ENCODE results near the gene TBC1D24. TPM values are rescaled to one million over a fixed set of nuclear protein-coding genes. Genes with fewer than 3 reads are reported as not detected.

TBC1D24 gene
- total RNA-seq, 1 experiment from 2014 or later, result 24.6 TPM

GRCh38 chr16:2526135-2526534 is 51.2 kb downstream of the TBC1D24 start:
- H4K20me1 ChIP-seq (ENCODE audit: insufficient read depth), result no peaks in the 10 kb centered on the region
- no peaks in the 10 kb centered on the region for H3K27me3 ChIP-seq (ENCODE audit: insufficient read depth, low read length)
- H3K79me2 ChIP-seq (ENCODE audit: insufficient read depth, low read length), result peaks cover 29% of the 10 kb centered on the region
- RAD21 ChIA-PET (ENCODE audit: low non-redundant PET in 1 of 2, low total read pairs in 2 of 2, uncharacterized antibody in 2 of 2, unreplicated experiment in 2 of 2), result no interaction called here
- no peaks in the 10 kb centered on the region for H3K9me2 ChIP-seq (ENCODE audit: insufficient read depth)
- no peak overlapping the region for H3K9ac ChIP-seq (ENCODE audit: low read length)
- no peak overlapping the region for H3K4me3 ChIP-seq (replicated peaks in 1 of 2; ENCODE audit: low read depth in 1 of 2, low read length in 2 of 2)
- CTCF ChIA-PET, result no interaction called here
- H3K4me1 ChIP-seq (ENCODE audit: control insufficient read depth in 1 of 2, insufficient read depth in 2 of 2, low read length in 2 of 2), result peaks cover 5 to 9% of the 10 kb centered on the region in 2 experiments
- no TSS peak for BruUV-seq (replicated peaks)
- POLR2A ChIA-PET, result no interaction called here
- H2AFZ ChIP-seq (ENCODE audit: low read depth, low read length, poor library complexity, severe bottlenecking), result no peak overlapping the region
- intact Hi-C loops (cut with micrococcal nuclease), result no loop called here
- no peaks in the 10 kb centered on the region for H3K9me3 ChIP-seq (ENCODE audit: control insufficient read depth in 1 of 2, insufficient read depth in 1 of 2, low read depth in 1 of 2, low read length in 2 of 2)
- DNase-seq (ENCODE audit: low read depth, low spot score) (no peak), ATAC-seq (no peak)
- TF ChIP-seq CEBPB (IDR thresholded peaks at IDR 0.05; ENCODE audit: low read depth), result no peak
- TF ChIP-seq ATF3 (IDR thresholded peaks at IDR 0.05), result no peak
- no peak for TF ChIP-seq TCF7L2 (IDR thresholded peaks at IDR 0.05; ENCODE audit: borderline replicate concordance, extremely low read depth, insufficient read depth, insufficient read length)
- TF ChIP-seq ZBTB33 (IDR thresholded peaks at IDR 0.05; ENCODE audit: extremely low read depth, insufficient replicate concordance, low read length), result no peak
- TF ChIP-seq YY1 (IDR thresholded peaks at IDR 0.05; ENCODE audit: extremely low read depth, insufficient replicate concordance, low read depth, low read length), result no peak
- TF ChIP-seq POLR2AphosphoS5 (IDR thresholded peaks at IDR 0.05; ENCODE audit: low read depth, low read length), result no peak
- TF ChIP-seq EZH2 (IDR thresholded peaks at IDR 0.05), result no peak
- no peak for TF ChIP-seq FOSL1 (IDR thresholded peaks at IDR 0.05; ENCODE audit: low read depth)
- no peak for TF ChIP-seq JUND (IDR thresholded peaks at IDR 0.05)
- no peak for TF ChIP-seq ZNF274 (IDR thresholded peaks at IDR 0.05; ENCODE audit: low read depth, low read length)
- no peak overlapping the region for H3K27ac ChIP-seq (ENCODE audit: low read depth, low read length)
- no peak overlapping the region for H3K4me2 ChIP-seq (ENCODE audit: low read length)
- H3K36me3 ChIP-seq (ENCODE audit: control insufficient read depth in 1 of 2, insufficient read depth in 2 of 2, low read length in 2 of 2), result peaks cover 12 to 40% of the 10 kb centered on the region in 2 experiments; a peak in 3 of 4 replicates
